Right forelimb (tissue), 1 donor: Measurements from ENCODE around the gene KCNJ6.
"Not testable (repeated sequence)": the region's sequence is repeated elsewhere in the genome, so short reads cannot be mapped to it uniquely, and the experiment has no call there.

Experiments used
- DNase-seq: peaks from one replicate; pipeline ENCODE4 v3.0.0-alpha.2; 2018

The KCNJ6 gene

DNA sequence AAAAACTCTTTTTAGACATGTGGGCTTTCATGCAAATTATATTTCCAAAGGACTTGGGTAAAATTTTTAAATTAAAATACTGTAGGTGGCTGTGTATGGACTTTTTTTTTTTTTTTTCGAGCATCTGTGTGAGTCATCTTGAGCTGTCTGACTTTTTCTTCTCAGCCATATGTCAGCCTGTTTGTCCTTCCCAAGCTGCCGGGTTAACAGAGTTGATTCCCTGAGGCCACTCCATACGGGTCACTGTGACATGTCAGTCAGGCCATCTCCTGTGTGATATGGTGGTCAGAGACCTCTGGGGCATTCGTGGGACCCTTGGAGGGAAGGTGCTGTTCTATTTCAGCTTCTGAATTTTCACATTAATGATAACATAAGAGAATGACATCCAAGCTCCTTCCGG, 148.3 kb downstream of the KCNJ6 start:
- no peak for DNase-seq

DNA sequence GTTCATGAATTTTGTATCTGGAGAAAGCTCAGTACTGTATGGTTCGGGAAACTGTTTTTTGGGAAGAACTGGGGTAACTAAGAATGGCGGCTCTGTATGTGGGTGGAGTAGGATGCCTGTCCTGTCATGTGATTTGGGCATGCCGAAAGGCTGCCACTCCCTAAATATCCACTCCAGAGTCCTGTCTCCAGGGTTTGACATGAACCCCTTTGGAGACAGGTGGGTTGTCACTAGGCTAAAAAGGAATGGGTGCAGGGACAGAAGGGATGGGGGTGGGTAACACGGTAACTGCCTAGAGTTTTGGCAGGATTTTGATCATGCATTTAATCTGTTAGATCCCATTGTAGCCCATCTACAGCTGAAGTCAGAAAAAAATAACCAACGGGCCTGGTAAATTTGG, 150.1 kb downstream of the KCNJ6 start:
- no peak for DNase-seq

DNA sequence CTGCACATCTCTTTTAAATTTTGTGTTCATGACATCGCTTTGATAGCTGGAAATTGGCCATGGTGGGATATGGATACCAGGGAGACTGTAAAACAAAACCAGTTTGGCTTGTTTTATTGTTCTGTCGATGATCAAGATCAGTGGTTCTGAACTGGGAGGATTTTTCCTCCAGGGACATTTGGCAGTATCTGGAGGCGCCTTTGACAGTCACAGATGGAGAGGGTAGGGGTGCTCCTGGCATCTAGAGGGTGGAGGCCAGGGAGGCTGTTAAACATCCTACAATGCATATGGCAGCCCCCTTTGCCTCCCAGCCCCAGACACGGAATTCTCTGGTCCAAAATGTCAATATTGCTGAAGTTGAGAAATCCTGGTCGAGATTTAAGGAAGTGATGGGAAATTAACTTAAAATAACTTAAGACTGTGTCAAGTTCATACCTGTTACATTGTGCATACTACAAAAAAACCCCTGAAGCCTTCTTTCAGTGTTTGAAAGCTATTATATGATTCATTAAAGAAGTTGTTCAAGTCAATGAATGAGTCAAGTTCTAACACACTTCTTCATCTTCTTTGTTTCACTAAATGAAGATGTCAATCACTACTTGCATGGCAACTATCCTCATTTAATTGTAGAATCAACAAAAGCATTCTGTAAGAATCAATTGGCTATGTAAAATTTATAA, 150.9 kb downstream of the KCNJ6 start:
- DNase-seq, result no peak

DNA sequence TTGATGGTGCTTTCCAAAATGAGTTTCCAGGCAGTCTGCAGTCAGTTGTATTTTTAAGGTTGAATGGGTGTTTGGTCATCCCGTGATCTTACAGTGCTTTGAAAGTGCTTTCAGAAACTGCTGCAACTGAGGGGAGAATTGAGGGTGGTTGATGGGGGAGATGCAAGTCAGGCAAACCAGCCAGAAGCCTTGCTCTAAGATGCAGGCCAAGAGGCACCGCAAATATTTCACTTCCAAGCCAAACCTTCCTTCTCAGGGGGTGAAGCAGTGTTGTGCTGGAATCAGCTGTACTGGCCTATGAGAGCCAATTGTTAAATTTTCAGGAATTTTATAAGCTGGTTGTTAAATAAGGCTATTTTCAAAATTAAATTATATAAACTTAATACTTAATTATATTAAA, 151.6 kb downstream of the KCNJ6 start:
- no peak for DNase-seq

DNA sequence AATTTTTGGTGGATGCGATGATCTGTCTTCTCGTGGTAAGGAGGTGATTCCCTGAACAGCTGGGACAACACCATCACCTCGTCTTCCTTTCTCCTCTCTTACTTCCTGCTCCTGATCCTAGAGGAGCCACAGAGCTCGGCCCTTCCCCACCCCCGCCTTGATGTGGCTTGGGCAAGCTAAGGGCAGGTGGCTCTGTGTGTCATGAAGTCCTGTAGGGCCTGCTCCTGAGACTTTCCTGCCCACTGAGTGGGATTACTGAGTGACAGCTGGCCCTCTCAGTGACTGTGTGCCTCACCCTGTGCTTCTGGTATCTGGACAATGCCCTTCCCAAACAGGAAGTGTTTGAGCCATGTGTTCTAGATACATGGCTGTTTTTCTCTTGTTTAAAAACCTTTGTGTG, 153.0 kb downstream of the KCNJ6 start:
- DNase-seq, result no peak

DNA sequence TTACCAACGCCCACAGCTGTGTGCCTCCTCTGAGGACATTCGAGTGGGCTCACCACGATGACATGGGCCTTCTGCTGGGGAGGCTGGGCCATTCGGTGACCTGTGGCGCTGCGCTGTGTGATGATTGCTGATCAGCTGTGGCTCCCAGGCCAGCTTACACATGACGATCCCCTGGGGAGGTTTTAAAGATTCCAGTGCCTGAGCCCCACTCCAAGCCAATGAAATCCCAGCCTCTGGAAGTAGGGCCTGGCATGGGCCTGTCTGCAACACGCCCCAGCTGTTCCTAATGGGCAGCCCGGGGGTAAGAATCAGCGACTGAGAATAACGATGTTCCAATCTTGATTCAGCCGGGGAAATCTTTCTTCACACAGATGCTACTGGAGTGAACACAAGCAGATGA, 153.7 kb downstream of the KCNJ6 start:
- no peak for DNase-seq

DNA sequence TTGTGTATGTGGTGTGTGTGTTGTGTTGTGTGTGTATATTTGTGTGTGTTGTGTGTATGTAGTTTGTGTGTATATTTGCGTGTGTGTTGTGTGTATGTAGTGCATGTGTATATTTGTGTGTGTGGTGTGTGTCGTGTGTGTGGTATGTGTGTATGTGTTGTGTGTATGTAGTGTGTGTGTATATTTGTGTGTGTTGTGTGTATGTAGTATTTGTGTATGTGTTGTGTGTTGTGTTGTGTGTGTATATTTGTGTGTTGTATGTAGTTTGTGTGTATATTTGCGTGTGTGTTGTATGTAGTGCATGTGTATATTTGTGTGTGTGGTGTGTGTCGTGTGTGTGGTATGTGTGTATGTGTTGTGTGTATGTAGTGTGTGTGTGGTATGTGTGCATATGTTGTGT, 154.9 kb downstream of the KCNJ6 start:
- DNase-seq, result not testable (repeated sequence)

DNA sequence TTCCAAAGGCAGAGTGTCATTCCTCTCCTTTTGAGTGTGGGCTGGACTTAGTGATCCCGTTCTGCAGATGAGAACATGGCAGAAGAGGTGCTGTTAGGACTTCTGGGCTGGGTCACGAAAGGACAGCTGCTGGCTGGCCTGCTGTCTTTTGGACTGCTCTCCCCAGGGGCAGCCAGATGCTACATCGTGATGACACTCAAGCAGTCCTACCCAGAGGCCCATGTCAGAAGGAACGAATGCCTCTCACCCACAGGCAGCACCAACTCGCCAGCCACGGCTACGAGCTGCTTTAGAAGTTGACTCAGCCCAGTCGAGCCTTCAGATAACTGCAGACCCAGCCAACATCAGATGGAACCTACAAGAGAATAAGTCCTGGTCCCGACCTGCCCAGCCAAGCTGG, 156.5 kb downstream of the KCNJ6 start:
- DNase-seq, result no peak

DNA sequence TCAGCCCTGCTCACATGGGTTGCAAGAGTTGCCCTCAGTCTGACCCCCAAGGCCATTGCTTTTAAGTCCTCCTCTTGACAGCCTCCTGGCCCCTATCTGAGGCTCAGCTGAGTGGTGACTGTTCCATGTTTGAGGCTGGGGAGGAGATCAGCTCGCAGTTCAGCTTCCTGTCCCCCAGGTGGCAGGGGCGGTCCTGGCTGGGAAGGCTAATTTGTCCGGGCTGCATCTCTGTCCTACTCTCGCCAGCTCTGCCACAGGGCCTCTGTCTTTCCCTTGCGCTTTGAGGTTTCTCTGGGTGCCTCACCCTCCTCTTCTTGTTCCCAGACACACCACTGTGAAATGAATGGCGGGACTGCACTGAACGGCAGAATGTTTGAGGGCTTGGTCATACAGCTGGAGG, 157.3 kb downstream of the KCNJ6 start:
- no peak for DNase-seq

DNA sequence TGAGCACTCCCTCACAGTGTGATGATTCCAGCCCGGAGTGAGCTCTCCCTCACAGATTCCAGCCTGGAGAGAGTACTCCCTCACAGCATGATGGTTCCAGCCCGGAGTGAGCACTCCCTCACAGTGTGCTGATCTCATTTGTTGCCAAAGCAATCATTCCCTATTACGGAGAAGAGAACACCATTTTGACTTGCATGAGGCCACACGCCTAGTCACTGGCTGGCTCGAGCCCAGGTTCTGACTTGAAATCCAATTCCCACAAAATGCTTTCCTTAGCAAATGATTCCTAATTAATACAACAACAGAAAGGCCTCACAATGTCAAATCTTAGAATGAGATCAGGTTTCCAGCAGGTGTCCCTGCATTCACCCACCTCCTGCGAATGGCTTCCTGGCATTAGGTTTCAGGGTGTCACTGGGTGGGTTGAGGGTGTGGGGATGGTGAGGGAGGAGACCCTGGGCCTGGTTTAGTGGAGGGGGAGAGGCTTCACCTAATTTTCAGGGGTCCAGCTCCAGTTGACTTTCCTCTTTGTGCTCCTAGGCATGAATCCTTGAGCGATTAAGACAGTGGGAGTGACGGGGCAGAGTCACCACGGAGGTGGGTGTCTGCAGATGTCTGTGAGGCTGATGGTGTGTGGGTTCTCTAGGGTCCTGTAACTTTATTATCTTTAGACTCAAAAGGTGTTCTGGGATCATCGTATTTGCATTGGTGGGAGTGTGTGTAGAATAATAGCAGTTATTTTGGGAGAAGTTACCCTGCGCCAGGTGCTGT, 158.5 kb downstream of the KCNJ6 start:
- DNase-seq, result no peak

DNA sequence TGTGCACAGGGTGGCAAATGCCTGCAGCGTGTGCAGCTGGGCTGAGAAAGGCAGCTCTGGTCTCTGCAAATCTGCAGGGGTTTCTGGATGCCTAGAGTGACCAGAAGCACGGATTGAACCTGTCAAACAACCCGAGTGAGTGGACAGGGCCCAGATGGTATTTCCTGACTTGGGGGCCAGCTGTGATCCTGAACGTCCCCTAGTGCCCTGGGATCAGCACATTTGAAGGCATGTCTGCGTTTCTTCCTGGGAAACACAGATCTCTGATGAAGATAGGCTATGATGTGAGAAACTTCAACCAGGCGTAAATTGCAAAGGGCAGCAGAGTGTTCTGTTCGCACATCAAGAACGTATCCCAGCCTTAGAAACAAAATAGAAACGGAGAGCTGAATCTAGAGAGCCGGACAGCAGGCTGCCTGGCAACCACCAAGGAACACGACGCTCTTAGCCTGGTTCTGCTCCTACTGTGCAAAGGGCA, 163.1 kb downstream of the KCNJ6 start:
- DNase-seq, result no peak

DNA sequence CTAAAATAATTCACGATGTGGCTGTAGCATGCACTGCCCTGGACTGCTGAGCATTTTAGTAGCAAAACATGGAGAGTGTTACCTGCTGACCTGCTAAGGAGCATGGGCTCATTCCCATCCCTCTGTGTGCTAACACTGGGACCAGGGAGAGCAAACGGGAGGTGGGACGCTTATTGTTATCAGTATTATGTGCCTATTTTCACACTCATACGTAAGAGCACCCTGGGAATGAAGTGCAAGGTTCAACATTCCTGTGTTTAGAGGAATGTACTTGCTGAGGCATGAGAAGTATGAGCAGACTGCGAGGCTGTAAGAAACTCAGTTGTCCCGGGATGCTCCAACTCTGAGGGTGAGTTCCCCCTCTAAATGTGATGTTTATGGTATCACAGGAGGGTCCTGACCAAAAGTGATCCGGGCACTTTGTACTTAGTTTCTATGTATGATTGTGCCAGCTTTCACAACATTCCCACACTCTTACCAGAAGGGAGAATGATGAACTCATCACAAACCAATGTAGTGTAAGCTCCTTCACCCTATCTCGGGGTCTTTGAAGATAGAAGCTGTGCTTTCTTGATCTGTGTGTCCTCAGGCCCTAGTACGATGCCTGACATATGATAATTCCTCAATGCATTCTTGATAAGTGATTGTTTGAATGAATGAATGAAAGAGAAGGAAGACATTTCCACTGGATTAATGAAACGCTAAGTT, 164.8 kb downstream of the KCNJ6 start:
- DNase-seq, result no peak

DNA sequence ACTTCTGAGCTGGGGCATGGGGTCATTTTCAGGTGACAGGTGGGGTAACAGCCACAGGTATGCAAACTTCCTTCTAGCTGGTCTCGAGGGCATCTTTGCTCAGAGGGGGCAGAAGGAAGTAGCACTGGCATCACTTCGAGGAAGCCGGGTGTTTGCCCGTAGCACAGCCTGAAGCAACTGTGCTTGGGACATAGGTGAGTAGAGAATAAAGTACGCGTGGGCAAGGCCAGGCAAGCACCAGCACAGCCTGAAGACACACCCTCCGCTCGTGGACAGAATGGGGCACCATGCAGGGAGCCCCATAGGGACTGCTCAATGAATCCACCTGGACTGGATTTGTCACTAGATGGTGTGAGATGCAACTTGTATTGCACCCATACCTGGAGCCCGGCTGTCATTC, 167.1 kb downstream of the KCNJ6 start:
- no peak for DNase-seq

DNA sequence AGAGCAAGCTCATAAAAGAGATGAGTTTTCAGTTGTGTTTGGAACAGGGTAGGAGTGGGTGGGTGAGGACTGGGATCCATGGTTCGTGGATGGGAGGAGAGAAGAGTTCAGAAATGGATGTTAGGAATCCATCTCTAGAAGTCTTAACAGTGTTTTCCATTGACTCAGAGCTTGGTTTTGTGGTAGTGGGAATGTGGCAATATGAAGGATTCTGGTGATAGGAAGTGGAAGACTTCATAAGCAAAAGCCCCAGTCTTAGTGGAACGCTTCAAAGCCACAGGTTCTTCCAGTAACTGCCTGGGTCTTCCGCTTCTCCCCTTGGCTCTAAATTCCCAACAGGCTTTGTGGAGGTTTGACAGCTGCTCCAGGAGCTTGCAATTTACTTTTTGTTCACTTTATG, 167.9 kb downstream of the KCNJ6 start:
- DNase-seq, result no peak

DNA sequence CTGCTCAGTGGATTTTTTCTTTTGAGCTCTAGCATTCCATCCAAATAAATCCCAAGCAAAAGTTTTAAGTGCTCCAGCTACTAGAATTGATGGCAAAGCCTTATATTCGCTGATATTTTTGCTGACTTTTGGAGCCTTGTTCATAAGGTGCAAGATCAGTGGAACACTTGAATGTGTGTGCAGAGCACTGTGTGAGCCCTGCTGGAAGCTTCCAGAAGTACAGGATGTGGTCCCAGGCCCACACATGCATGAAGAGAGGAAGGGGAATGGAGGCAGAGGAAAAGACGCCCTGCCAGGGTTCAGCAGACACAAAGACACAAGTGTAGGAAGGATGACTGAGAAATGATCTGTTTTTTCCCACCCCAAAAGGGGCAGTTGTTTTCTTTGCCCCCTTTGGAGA, 169.4 kb downstream of the KCNJ6 start:
- DNase-seq, result no peak

DNA sequence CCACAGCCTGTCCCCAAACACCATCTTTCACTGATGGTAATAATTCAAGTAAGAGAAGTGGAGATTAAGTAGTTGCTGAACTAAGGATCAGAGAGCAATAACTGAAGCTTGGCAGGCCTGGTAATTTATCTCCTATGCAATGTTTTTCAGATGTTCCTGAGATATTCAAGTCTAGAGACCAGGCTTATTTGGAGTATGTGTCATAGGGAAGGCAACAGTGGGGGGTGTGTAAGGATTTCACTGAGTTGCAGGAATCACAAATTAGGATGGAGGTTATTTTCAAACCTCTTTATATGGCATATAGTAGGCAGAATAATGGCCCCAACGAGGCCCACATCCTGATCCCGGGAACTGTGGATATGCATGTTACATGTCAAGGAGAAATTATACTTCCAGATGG, 171.7 kb downstream of the KCNJ6 start:
- DNase-seq, result no peak

DNA sequence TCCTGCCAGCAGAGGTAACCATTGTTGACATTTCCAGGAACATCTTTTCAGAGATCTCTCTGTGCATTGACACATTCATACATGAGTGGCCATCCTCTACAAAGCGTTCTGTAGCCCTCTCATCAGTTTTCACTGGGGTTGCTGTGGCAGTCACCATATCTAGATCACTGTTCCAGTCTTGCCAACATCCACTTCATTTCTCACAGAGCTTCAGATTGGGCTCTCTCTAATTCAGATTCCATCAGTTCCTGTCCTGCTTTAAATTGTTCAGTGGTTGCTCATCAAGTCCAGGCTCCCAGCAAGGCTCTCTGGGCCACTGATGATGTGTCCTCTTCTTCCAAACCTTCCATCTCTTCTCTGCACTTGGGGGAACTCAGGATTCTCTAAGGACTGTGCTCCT, 173.7 kb downstream of the KCNJ6 start:
- DNase-seq, result no peak

DNA sequence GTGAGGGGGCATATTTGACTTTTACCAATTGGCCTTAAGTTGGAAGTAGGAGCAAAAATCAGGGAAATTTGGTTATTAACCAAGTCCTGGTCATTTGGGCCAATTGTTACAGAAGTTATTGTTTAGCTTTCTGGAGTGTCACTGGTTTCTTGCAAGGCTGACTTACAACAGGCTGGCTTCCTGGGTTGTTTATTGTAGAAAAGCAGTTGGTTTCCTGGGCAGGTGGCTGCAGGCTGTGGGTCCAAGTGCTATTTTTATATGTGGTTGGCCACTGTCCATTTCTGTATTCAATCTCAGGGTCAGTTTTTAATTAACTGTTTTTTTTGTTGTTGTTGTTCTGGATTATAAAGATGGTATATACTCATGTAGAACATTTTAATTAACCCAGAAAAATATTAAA, 174.1 kb downstream of the KCNJ6 start:
- no peak for DNase-seq

DNA sequence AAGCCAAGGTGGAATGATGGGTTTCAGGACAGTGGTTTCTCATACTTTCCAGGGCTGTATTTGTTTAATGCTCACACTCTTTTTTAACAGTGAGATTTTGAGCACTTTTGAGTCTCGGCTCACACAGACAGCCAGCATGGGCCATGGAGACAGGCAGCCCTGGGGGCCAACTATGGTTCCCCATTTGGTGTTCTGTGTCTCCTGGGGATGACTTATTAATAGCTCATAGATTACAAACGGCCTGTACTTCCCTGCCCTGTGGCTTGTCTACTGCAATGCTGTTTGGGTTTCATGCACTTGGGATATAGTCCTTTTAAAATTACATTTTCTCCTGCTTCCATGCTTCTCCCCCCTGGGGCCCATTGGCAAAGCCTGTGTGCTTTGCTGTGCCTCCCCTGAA, 178.3 kb downstream of the KCNJ6 start:
- no peak for DNase-seq

DNA sequence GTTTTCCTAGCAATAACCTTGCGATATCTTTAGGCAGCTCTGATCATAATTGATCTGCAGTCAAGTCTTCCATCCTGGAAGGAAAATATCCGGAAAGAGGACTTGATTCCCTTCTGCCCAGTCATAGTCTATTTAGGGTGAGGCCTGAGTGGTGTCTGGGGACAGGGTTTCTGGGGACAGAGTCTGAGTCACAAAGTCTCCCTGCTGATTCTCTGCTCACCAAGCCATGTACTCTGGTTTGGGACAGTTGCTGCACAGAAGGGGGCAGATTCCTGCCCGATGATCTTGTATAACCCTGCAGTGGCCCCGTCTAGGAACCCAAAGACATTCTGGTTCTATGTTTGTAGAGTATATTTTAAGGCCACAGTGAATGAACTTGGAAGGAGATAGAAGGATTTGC, 178.8 kb downstream of the KCNJ6 start:
- no peak for DNase-seq

DNA sequence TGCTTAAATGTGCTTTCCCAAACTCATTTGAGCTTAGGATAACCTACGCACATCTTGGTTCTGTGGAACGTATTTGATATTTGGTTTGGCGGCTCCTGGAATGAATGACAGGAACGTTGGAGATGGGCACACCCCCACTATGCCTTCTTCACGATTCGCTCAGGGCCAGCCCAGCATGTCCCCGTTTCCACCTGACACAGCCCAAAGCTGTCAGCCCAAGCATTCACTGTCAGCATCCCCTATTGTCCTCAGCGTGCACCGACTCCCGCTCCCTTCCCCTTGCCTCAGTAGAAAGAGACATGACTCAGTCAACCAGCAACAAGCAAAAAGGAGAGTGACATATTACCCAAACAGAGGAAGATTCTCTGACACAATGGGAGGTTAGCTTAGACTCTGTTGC, 181.4 kb downstream of the KCNJ6 start:
- DNase-seq, result no peak

DNA sequence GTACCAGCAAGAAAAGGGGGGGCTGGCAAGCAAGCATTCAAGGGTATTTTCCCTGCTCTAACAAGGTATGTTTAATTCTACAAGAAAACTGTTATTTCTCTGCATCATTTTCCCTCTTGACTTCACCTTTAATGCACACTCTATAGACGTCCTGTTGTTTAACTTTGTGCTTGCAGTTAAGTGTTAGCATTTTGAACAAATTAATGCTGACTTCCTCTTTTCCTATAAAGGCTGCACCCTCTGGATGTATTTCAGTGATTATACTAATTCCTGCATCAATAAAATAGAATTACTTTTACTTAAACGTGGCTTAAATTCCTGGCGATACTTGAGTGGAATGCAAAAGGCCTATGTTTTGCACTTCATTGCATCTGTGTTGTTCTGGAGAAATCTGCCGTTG, 183.3 kb downstream of the KCNJ6 start:
- DNase-seq, result no peak

DNA sequence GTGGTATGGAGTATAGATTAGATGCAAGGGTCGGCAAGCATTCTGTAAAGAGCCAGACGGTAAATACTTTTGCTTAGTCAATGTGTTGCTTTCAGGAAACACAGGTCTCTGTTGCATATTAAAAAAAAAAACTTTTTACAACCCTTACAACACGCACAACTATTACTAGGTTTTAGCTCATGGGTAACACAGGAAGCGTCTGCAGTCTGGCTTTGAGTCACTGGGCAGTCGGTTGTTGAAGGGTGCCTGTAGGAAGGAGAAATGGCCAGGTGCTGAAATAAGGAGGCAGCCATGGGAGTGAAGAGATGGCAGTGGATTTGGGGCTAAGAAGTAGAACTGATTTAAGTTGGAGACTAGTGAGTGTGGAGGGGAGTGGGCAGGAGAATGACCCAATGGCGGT, 192.1 kb downstream of the KCNJ6 start:
- DNase-seq, result no peak

DNA sequence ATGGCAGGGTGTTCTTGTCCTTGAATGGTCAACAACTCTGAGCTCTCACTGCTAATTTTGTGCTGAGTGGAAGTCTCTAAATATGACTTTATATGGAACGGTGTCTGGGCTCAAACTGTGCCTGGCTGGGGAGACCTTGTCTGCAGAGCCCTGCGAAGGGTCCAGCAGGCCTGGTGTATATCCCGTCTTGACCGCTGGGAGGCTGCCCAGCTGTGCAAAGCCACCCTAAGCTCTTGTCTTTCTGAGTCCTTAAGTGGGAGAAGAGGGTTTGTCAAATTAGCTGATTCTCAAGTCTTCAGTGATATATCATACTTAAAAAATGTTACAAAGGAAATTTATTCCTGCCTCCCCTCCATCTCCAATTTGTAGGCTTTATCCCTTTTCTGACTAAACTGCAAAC, 198.7 kb downstream of the KCNJ6 start:
- DNase-seq, result no peak
